ENCODE data around the gene AGRN.
"Not testable (repeated sequence)": the region's sequence is repeated elsewhere in the genome, so short reads cannot be mapped to it uniquely, and the experiment has no call there.

AGRN gene

DNA sequence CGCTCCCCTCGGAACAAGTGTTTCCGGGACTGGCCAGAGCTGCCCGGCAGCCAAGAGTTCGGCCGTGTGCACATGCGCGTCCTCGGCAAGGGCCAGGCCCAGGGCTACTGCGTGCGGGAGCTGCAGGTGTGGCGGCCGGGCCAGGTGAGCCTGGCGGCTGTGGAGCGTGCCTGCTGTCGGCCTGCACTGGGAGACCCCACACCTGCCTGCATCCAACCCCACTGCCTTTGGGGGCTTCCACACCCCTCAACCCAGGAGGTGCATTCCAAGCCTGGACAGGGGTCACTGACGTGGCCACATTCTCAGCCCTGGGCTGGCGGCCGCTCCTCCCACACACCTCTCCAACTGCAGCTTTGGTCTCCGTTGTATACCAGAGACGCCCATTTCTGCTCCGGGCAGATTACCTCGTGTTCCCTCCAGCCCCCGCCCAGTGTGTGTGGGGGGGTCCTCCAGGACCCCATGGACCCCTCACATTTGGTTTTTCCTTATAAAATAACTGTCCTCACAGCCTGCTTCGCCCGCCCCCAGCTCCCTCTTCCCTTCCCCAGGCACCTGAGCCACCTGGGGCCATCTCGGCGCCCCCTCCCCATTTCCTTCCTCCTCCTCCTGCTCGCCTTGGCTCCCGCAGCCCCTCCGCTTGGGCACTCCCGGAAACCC lies 48.1 kb downstream of the AGRN start:
- DNase-seq = no peak

DNA sequence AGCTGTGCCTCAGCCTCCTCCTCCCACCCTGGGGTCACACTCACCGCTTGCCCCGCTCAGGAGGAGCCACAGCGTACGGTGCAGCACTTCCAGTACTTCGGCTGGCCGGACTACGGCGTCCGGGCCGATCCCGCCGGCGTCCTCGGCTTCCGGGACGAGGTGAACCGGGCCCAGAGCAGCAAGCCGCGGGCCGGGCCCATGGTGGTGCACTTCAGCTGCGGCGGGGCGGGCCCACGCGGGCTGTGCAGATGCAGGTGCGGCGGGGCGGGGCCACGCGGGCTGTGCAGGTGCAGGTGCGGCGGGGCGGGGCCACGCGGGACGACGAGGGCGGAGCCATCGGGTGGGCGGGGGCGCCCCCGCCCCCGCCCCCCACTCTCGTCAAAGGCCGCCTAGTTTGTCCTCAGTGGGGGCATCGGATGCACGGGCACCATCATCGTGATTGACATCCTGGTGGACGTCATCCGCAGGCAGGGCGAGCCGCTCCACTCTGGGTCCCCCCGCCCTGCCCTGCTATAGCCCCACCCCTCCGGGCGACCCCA lies 48.7 kb downstream of the AGRN start:
- DNase-seq = peak; percentile 79

DNA sequence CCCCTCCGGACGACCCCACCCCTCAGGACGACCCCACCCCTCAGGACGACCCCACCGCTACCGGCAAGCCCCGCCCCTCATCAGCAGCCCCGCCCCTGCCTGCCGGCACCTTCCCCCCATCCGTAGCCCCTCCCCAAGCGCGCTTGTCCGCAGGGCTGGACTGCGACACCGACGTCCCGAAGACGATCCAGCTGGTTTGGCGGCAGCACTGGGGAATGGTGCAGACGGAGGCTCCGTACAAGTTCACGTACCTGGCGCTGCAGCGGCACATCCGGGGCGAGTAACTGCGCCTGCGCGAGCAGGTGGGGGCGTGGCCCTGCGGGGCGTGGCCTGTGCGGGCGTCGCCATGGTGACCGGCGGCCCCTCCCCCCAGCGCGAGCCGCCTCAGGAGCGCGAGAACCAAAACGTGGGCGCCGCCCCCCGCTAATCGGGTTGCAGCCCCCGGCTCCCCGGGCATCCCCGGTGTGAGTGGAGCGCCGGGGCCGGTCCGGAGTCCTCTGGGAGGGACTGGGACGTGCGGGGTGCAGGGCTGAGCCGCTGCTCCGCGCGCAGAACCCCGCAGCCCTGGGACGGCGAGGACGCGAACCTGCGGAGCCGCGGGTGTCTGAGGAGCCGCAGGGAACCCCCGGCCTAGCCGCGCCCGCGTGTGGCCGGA lies 49.3 kb downstream of the AGRN start:
- DNase-seq = peak; percentile 93

DNA sequence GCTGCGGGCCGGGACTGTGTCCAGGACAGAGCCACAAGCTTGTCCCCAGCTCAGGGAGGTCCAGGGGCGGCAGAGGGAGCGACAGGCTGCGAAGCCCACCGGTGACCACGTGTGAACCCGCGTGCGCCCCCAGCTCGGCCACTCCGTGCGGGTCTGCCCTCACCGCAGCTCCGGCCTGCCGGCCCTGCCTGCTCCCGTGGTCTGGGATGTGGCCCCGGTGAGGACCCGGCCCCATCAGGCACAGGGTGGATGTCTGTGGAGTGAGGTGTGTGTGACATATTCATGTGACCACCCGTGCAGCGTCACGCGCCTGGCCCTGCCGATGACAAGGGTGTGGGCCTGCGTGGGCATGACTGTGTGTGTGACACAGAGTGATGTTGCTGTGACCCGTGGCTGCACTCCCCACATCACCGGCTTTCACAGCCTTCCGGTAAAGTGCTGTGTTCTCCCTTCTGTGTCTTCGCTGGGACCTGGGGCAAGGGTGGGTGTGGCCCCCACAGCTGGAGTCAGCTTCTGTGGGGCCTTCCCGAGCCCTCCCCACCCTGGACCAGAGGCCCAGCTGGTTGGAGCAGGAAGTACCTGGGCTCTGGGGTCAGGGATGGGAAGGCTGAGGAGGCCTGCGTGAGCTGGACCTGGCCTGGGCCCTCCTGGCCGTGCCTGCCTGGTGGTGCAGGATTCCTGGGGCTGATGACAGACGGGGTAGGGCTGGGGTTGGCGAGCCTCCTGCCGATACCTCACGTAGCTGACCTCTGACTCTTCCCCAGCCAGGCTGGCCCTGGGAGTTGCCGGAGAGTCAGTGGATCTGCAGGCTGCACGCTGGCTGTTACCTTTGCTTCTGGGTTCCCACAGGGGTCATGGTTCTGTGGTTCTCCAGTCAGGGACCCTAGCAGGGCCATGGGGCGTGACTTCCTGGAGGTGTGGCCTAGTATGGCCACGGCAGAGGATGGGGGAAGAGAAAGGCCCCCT lies 50.1 kb downstream of the AGRN start:
- no peak for DNase-seq

DNA sequence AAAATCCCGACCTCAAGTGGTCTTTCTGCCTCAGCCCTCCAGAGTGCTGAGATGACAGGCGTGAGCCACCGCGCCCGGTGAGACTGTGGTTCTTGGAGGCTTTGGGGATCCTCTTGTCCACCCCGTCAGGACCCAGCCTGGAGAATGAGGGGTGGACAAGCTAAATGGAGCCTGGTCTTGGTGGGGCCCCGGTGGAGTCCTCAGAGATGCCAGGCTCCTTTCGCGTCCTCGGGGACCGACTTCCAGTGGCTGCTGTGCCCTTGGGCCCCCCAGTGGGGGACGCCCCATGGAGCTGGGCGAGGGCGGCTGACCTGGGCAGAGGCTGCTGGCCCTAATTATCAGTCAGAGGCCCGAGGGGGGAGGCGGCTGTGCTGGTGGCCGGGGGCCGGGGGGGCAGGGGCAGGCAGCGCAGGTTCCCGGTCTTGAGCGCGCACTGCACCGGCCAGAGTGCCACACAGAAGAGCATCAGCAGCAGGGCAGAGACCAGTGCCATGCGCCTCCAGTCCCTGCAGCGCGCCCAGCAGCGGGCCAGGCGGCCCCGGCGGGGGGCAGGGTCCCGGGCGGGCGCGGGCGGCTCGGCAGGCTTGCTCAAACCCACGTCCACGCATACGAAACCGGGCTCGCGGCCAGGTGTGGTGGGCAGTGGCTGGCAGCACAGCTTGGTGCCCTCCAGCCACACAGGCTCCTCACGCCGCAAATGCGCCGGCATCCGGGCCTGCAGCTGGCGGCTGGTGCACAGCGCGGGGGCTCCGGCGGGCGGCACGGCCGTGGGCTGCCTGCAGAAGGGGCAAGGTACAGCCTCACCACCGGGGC lies 51.8 kb downstream of the AGRN start:
- no peak for DNase-seq

DNA sequence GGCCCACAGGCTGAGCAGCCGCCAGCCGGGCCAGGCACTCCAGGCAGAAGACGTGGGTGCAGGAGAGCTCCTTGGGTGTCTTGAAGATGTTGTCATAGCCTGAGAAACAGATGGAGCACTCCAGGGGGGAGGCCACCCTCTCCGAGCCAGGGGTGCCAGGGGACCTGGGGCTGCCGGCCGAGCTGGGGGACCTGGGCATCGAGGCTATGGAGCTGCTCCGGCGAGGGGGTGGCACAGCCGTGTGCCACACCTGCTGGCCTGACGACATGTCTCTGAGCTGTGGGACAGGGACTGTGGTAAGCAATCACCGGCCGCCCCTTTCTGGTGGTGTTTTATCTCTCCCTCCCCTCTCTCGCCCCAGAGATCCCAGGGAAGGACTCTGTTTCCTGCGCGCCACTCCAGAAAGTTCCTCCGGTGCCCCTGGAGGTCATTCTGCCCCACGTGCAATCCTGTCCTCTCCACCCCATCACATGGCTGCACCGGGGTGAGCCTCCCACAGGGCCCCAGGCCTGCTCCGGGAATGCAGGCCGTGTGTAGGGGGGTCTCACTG lies 52.5 kb downstream of the AGRN start:
- DNase-seq = no peak

DNA sequence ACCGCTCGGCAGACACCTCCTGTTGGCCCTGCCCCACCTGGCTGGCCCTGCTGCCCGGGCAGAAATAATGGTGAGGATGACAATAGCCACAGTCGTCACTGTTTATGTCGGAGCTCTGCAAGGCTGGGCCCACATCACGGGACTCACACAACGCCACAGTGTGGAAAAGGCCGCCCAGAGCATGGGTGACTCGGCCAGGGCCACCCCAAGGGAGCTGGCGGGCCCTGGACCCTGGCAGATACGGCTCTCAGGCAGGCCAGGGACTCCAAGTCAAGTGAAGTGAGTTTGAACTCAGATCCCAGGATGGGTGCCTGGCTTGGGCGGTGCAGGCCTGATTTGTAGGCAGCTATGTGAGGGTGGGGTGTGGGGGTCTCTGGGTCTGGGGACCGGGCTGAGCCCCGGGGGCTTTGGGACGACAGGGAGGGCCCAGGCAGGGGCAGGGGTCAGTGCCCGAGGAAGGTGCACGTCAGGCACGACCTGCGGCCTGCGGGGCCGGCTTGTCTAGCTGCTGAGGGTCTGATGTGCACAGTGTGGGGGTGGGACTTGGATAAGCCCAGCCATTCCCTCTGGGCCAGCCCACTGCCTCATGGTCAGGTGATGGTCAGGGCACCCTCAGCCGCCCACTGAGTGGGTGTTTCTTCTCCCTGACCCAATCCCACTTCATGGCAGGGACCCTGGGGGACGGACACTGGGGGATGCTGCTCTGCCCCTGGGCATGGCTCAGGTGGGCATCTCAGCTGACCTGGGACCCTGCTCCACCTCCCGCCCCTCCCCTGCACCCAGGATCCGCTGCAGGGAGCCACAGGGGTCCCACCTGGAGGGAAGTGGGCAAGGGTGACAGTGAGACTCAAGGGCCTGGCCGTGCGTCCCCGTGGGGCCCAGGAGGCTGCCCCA lies 53.2 kb downstream of the AGRN start:
- no peak for DNase-seq

DNA sequence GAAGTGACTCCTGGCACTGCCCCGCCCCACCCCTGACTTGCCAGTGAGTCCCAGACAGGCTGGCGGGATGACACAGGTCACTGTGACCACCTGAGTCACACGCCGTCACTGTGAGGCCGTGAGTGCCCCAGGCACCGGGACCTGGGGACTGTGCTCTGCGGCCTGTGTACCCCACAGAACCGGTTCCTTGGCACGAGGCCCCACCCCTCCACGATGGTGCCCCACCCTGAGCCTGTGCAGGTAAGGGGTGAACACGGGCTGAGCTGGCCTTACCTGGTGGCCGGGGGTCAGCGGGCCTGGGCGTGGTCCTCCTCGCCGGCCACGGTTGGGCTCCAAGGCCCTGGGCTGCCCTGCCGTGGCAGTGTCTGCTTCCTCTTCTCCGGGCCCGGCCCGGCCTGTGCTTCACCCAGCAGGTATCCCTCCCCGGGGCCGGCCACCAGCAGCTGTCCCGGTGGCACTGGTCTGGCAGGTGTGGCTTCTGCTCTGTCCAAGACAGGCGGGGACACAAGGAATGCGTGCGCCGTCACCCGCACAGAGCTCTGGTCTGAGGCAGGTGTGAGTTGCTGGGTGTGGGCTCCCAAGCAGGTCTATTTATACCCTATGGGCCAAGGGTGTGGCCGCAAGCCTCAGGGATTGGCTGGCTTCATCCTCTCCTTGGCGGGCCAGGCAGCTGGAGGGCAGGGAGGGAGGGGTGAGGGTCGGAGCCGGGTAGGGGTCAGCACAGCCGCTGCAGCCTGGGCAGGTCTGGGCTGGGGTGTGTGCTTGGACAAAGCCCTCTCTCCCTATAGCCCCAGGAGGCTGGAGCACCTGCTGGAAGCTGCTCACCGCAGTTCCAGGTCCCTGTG lies 54.0 kb downstream of the AGRN start, which contains the start of gene RNF223:
TSS of gene RNF223 (minus strand) at position 564 of the 845 bp plus-strand sequence. CDS start 1,740 bp downstream, outside the sequence.
- no peak for DNase-seq

DNA sequence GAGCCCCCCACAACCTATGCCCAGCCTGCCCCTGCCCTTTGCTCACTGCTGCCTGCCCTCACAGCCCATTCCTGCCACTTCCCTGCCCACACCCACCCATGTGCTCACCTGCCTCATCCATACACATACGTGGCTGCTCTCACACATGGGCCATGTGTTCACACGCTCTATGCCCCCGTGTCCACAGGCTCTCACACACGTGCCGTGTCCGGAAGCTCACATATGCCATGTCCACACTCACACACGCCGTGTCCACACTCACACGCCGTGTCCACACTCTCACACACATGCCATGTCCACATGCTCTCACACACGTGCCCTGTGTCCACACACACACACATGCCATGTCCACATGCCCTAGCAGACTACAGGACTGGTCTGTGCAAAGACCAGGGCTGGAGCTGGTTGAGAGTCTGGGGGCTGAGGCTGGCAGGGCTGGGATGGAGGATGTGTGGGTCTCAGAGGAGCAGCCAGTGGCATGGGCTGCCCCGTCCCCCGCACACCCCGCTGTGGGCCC lies 54.8 kb downstream of the AGRN start:
- no peak for DNase-seq

DNA sequence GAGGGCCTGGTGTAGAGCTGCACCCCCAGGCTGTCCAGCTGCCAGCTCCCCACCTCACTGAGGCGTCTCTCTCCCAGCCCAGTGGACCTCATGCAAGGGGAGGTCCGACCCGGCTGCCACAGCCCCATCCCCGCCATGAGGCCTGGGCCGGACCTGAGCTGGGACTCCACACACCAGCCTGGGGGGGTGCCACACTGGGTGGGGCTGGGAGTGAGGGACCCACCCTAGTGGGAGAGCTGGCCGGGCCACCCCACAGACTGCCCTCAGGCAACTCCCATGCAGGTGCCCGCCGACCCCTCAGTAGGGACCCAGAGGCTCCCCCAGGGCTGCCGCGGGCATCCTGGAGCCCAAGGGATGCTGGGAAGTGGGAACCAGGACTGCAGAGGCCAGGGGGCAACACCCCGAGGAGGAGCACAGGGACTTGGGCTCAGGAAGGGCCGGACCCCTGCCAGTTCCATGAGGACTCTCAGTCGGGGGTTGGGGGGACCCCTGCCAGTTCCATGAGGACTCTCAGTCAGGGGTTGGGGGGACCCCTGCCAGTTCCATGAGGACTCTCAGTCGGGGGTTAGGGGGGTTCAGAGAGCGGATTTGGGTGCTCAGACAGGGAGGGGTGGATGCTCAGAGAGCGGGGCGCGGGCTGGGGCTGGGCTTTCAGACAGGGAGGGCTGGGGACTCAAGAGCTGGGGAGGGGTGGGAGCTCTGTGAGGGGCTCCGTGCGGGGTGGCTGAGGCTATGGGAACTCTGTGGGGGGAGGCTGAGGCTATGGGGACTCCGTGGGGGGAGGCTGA lies 55.4 kb downstream of the AGRN start:
- DNase-seq = no peak

DNA sequence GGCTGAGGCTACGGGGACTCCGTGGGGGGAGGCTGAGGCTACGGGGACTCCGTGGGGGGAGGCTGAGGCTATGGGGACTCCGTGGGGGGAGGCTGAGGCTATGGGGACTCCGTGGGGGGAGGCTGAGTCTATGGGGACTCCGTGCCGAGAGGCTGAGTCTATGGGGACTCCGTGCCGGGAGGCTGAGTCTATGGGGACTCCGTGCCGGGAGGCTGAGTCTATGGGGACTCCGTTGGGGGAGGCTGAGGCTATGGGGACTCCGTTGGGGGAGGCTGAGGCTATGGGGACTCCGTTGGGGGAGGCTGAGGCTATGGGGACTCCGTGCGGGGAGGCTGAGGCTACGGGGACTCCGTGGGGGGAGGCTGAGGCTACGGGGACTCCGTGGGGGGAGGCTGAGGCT lies 57.5 kb downstream of the AGRN start:
- DNase-seq = not testable (repeated sequence)

DNA sequence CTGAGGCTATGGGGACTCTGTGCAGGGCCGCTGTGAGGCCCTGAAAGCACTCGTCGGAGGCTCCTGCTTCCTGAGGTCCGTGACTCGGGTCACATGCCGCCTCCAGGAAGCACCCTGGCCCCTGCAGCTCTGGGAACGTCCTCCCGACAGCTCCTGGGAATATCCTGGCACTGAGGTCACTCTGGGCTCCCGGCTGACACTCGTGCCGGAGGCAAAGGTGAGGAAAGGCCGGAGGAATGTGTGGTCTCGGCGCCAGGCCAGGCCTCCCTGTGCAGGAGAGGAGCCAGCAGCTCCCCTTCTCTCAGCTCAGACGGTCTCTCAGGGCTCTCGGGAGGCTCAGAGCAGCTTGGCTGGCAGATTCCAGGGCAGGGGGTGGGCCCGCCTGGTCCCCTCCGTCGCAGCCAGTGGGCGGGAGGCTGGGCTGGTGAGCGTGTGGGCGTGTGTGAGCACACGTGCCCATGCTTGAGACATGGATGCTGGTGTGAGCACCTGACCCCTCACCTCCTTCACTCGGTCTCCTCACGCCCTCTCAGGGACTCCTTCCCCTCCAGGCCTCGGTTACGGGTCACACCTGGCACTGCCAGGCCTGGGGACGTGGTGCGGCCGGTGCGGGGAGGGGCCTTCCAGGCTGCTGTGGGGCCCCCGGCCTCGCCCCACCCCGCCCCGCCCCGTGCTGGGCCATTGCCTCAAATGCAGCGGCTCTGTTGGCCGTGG lies 59.6 kb downstream of the AGRN start:
- peak; percentile 40 for DNase-seq

DNA sequence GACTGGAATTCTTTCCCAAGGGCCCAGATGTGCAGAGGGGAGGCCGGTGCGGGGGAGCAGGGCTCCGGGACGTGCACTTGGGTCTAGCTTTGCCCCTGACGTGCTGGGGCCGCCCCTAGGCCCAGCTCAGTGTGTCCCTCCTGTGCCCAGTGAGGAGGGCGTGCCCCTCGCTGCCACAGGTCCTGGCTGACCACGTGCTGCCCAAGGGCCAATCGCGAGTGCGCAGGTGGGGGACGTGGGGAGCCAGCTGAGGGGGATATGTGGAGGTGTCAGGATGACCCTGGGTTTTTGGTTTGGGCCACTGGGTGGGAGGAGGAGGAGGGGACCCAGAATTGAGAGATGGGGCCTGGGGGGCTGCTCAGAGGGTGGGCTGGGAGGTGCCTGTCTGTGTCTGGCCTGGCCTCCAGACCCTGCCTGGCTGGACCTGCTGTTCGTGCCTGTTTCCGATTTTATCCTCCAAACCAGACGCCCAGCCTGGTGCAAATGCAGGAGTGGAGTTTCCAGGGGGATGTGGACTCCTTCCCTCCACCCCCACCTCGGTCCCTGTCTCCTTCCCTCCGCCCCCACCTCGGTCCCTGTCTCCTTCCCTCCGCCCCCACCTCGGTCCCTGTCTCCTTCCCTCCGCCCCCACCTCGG lies 60.3 kb downstream of the AGRN start:
- DNase-seq = no peak

DNA sequence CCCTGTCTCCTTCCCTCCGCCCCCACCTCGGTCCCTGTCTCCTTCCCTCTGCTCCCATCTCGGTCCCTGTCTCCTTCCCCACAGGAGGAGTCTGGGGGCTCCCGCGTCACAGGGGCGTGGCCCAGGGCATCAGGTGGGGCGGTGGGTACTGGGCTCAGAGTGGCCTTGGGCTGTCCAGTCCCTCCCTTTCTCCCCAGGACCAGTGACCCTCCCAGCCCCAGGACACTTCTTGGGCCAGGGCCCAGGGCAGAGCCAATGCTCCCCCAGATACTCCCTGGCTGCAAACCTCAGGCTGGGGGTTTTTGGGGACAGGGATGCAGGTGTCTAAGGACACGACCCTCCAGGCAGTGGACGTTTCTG lies 61.0 kb downstream of the AGRN start:
- DNase-seq = no peak

DNA sequence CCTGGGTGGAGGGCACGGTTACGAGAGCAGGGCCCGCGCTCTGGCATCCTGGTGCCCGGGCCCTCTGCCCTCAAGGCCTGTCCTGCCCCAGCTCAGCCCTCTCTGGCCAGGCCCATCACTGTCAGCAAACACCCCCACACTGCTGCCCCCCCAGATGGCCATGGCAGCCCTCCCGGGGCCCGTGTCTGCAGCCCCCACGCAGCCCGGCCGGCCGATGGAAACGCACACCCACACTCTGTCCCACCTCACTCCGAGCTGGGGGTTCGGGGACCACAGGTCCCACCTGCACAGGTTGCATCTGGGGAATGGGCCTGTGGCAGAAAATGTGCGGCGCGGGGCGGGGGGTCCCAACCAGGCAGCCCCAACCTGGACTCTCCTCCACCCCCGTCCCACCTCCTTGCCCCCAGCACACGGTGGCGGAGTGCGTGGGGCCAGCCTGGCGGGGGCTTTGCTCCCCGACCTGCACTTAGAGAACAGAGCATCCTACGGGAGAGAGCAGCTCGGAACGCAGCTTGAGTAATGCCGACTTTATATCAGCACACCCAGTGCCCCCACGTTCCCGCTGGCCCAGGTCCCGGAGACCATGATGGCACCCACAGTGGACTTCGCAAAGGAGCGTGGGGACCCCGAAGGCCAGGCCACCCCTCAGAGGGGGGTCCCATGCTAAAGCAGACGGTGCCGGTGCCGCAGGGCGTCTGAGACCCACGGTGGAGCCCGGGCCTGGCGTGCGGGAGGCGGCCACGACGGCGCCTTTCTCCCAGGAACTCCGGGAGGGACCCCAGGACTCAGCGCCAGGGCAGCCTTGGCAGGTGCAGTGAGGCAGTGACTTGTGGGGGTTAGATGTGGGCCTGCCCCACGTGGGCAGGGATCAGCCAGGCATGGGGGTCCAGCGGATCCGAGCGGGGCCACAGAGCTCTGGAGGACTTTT lies 61.7 kb downstream of the AGRN start:
- DNase-seq = no peak

DNA sequence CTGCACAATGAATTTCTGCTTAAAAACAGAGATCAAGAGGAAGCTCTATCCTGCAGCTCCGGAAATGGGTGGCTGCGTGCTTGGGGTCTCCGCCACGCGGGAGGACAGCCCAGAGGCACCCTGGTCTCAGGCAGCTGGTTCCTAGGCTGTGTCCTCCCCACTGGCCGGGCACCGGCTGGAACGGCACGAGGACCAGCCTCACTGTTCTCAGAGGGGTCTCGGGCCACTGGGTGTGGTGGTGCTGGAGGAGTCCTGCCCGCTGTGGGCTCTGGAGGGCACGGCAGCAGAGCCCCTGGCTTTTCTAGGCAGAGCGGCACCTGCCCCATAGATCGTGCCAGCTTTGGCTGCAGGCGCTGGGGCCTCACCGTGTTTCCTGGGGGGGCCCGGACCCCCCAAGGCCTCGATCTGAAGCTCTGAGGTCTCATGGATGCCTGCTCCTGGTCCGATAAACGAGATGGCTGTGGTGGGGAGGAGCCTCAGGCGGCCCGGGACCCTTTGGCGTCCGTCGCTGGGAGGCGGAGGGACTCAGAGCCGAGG lies 62.4 kb downstream of the AGRN start:
- DNase-seq = no peak

All from CD4-positive, alpha-beta T cell treated with Interleukin-17A for 4 hours (primary cell).